BE2C (cell line): ENCODE results near the gene ZC2HC1C.
"Not testable (repeated sequence)": the region's sequence is repeated elsewhere in the genome, so short reads cannot be mapped to it uniquely, and the experiment has no call there.

Experiments
- DNase-seq: peaks from one replicate; pipeline ENCODE4 v3.0.0-alpha.2; 2020
- H3K27me3 ChIP-seq: fragments of 250-450 bp; sonication (Bioruptor Pico); 2 replicates; pipeline ENCODE4 v1.5.1; 2020; ENCODE audit warnings: mild to moderate bottlenecking
- H3K36me3 ChIP-seq: fragments of 250-450 bp; sonication (Bioruptor Pico); 2 replicates; pipeline ENCODE4 v1.5.1; 2020; ENCODE audit warnings: mild to moderate bottlenecking
- H3K4me1 ChIP-seq: fragments of 250-450 bp; sonication (Bioruptor Pico); 2 replicates; pipeline ENCODE4 v1.5.1; 2020
- H3K4me3 ChIP-seq: 2 replicates; pipeline ENCODE4 v1.5.1; 2011; ENCODE audit warnings: low read depth, low read length
- H3K9me3 ChIP-seq: fragments of 250-450 bp; sonication (Bioruptor Pico); 2 replicates; pipeline ENCODE4 v1.5.1; 2020
- CTCF ChIP-seq: IDR thresholded peaks from 2 replicates; pipeline ENCODE4 v1.5.1; 2012; ENCODE audit warnings: mild to moderate bottlenecking, low read depth, low read length

The ZC2HC1C gene

GRCh38 chr14:75126679-75127473 lies 57.4 kb downstream of the ZC2HC1C start, which contains the start of gene NEK9:
NEK9 (minus strand) TSS chr14:75127048; CDS start chr14:75126921, 127 bp downstream.
- Histone ChIP-seq H3K4me1 (peaks cover 5% of the 10 kb centered on the region; the same call in 1 of the 2 replicates), H3K4me3 (peak within 1 kb of the TSS; percentile 76), H3K27me3 (no peaks in the 10 kb centered on the region), H3K36me3 (peaks cover 6% of the 10 kb centered on the region), H3K9me3 (no peaks in the 10 kb centered on the region)
- no peak for TF ChIP-seq CTCF
- peak; percentile 92 for DNase-seq

GRCh38 chr14:75127474-75127820 lies 58.0 kb downstream of the ZC2HC1C start:
- not testable (repeated sequence) for DNase-seq, H3K36me3 ChIP-seq, H3K4me1 ChIP-seq

GRCh38 chr14:75127903-75128595 lies 58.6 kb downstream of the ZC2HC1C start:
- TF ChIP-seq CTCF: no peak
- DNase-seq: no peak
- H3K36me3 ChIP-seq: peaks cover 6% of the 10 kb centered on the region
- H3K9me3 ChIP-seq: no peaks in the 10 kb centered on the region
- H3K4me1 ChIP-seq: peaks cover 5% of the 10 kb centered on the region; the same call in 1 of the 2 replicates
- H3K27me3 ChIP-seq: no peaks in the 10 kb centered on the region
- H3K4me3 ChIP-seq: peak overlapping the region; percentile 76

More at GRCh38 chr14:75127474-75127820, 58.0 kb downstream of the ZC2HC1C start:
- H3K27me3 ChIP-seq, H3K9me3 ChIP-seq: not testable (repeated sequence)
- peak overlapping the region; percentile 76 for H3K4me3 ChIP-seq

- H3K27me3 ChIP-seq: no peaks in the 10 kb centered on the region
- H3K9me3 ChIP-seq: no peaks in the 10 kb centered on the region
- TF ChIP-seq CTCF: no peak
- no peak overlapping the region for H3K4me3 ChIP-seq
- peaks cover 5% of the 10 kb centered on the region; the same call in 1 of the 2 replicates for H3K4me1 ChIP-seq
- H3K36me3 ChIP-seq: peaks cover 3% of the 10 kb centered on the region
- no peak for DNase-seq
Measured at GRCh38 chr14:75128596-75128990, 59.2 kb downstream of the ZC2HC1C start.
